H1 (cell line): ENCODE measurements around the gene ANKIB1. TPM values are rescaled to one million over a fixed set of nuclear protein-coding genes. Genes with fewer than 3 reads are reported as not detected.

Source experiments
- CTCF ChIA-PET: fragments of 300-600 bp; sonication (Branson Sonifier 250); formaldehyde crosslinking; loops from one replicate; lab custom pipeline; 2021; ENCODE audit not compliant: partially characterized antibody; lab: Charles Lee
- POLR2A ChIA-PET: fragments of 300-600 bp; sonication (Branson Sonifier 250); formaldehyde crosslinking; loops from one replicate; lab custom pipeline; 2021; ENCODE audit warnings: inconsistent platforms; ENCODE audit not compliant: partially characterized antibody; lab: Charles Lee
- DNase-seq, 2 experiments: peaks; one replicate each; pipeline versions ENCODE4 v3.0.0 to v3.0.0-alpha.2; 2010 to 2022; ENCODE audit warnings: low spot score in 2 of 2, low read depth in 1 of 2, mixed read lengths in 1 of 2
- FAIRE-seq: peaks from 2 replicates; lab custom pipeline; 2011; peaks lifted over from hg19 to GRCh38; lab: Jason Lieb, UNC
- H2AFZ ChIP-seq: 2 replicates; pipeline ENCODE4 v1.8.1; 2012; ENCODE audit warnings: low read length, inconsistent platforms
- H2AK5ac ChIP-seq: 2 replicates; pipeline ENCODE4 v1.6.1; 2013; ENCODE audit warnings: low read depth, low read length
- H2BK120ac ChIP-seq: replicated peaks from 2 replicates; pipeline ENCODE3; 2013; ENCODE audit warnings: low read depth, low read length, inconsistent platforms
- H2BK12ac ChIP-seq: 2 replicates; pipeline ENCODE4 v1.6.1; 2013; ENCODE audit warnings: low read depth, low read length
- H2BK15ac ChIP-seq: 2 replicates; pipeline ENCODE4 v1.6.1; 2013; ENCODE audit warnings: low read length
- H2BK20ac ChIP-seq: 2 replicates; pipeline ENCODE4 v1.6.1; 2013; ENCODE audit warnings: low read length
- H2BK5ac ChIP-seq: 2 replicates; pipeline ENCODE4 v1.6.1; 2013; ENCODE audit warnings: low read depth, low read length
- H3K14ac ChIP-seq: 2 replicates; pipeline ENCODE4 v1.6.1; 2013; ENCODE audit warnings: inconsistent platforms; ENCODE audit not compliant: insufficient read length
- H3K18ac ChIP-seq: 2 replicates; pipeline ENCODE4 v1.6.1; 2013; ENCODE audit warnings: low read length; ENCODE audit errors: extremely low read depth
- H3K23ac ChIP-seq: 2 replicates; pipeline ENCODE4 v1.6.1; 2013; ENCODE audit warnings: inconsistent platforms; ENCODE audit not compliant: insufficient read length
- H3K23me2 ChIP-seq: 2 replicates; pipeline ENCODE4 v1.6.1; 2013; ENCODE audit warnings: low read depth, low read length
- H3K27ac ChIP-seq: 2 replicates; pipeline ENCODE4 v1.6.1; 2011; ENCODE audit warnings: low read depth, low read length, inconsistent platforms
- H3K27me3 ChIP-seq, 4 experiments: replicated peaks in 1 of 4; 1 replicate in 1 of 4; 2 replicates in 3 of 4; pipeline versions ENCODE4 v1.6.1 to v1.8.1; 2011 to 2013; ENCODE audit warnings: low read length in 3 of 4, mild to moderate bottlenecking in 3 of 4, inconsistent platforms in 2 of 4, mixed read lengths in 2 of 4, moderate library complexity in 1 of 4; ENCODE audit not compliant: control insufficient read depth in 3 of 4, insufficient read depth in 3 of 4; ENCODE audit errors: extremely low read depth in 1 of 4
- H3K36me3 ChIP-seq, 4 experiments: 2 replicates each; pipeline versions ENCODE4 v1.6.1 to v1.8.1; 2011 to 2013; ENCODE audit warnings: mild to moderate bottlenecking in 4 of 4, low read length in 3 of 4, moderate library complexity in 2 of 4, control low read depth in 1 of 4, inconsistent platforms in 1 of 4; ENCODE audit not compliant: insufficient read depth in 4 of 4, control insufficient read depth in 2 of 4
- H3K4ac ChIP-seq: replicated peaks from 2 replicates; pipeline ENCODE3; 2013; ENCODE audit warnings: low read length, low read depth, mixed read lengths, inconsistent platforms; ENCODE audit not compliant: insufficient read length
- H3K4me1 ChIP-seq, 4 experiments: replicated peaks in 1 of 4; 1 replicate in 1 of 4; 2 replicates in 3 of 4; pipeline versions ENCODE4 v1.6.1 to v1.8.1; 2011 to 2013; ENCODE audit warnings: low read length in 3 of 4, inconsistent platforms in 2 of 4, mixed read lengths in 1 of 4; ENCODE audit not compliant: insufficient read depth in 4 of 4, control insufficient read depth in 3 of 4
- H3K4me2 ChIP-seq, 2 experiments: 2 replicates each; pipeline versions ENCODE4 v1.6.1 to v1.8.1; 2011 to 2013; ENCODE audit warnings: low read depth in 2 of 2, low read length in 2 of 2, control low read depth in 1 of 2, inconsistent platforms in 1 of 2, mild to moderate bottlenecking in 1 of 2; ENCODE audit not compliant: insufficient read depth in 1 of 2
- H3K4me3 ChIP-seq, 4 experiments: fragments of 200-600, 300-600 bp in 1 of 4; sonication (generic), shearing (Covaris generic), sonication (Bioruptor Twin) in 1 of 4; 2 replicates each; pipeline versions ENCODE4 v1.5.1 to v1.8.1; 2011 to 2016; ENCODE audit warnings: low read length in 4 of 4, low read depth in 3 of 4, control low read depth in 2 of 4, inconsistent platforms in 2 of 4, mild to moderate bottlenecking in 2 of 4, mixed read lengths in 1 of 4, moderate library complexity in 1 of 4; ENCODE audit not compliant: insufficient read depth in 2 of 4; ENCODE audit errors: extremely low read depth in 1 of 4
- H3K56ac ChIP-seq: replicated peaks from 2 replicates; pipeline ENCODE3; 2013; ENCODE audit warnings: low read depth, mild to moderate bottlenecking, mixed read lengths, low read length, inconsistent platforms; ENCODE audit not compliant: insufficient read length
- H3K79me1 ChIP-seq: 2 replicates; pipeline ENCODE4 v1.6.1; 2013; ENCODE audit warnings: low read depth, low read length, control low read depth
- H3K79me2 ChIP-seq, 2 experiments: 2 replicates each; pipeline versions ENCODE4 v1.6.1 to v1.8.1; 2012 to 2013; ENCODE audit warnings: low read length in 2 of 2, mild to moderate bottlenecking in 2 of 2, inconsistent platforms in 1 of 2; ENCODE audit not compliant: insufficient read depth in 2 of 2, control insufficient read depth in 1 of 2
- H3K9ac ChIP-seq, 4 experiments: replicated peaks in 1 of 4; 1 replicate in 1 of 4; 2 replicates in 3 of 4; pipeline versions ENCODE4 v1.6.1 to v1.8.1; 2011 to 2013; ENCODE audit warnings: low read depth in 3 of 4, low read length in 3 of 4, control low read depth in 2 of 4, mild to moderate bottlenecking in 2 of 4, moderate library complexity in 2 of 4, inconsistent platforms in 1 of 4; ENCODE audit errors: extremely low read depth in 1 of 4
- H3K9me3 ChIP-seq, 2 experiments: 2 replicates each; pipeline versions ENCODE4 v1.6.1 to v1.8.1; 2012 to 2013; ENCODE audit warnings: mild to moderate bottlenecking in 2 of 2, moderate library complexity in 2 of 2, control low read depth in 1 of 2, inconsistent platforms in 1 of 2, low read depth in 1 of 2, low read length in 1 of 2, mixed read lengths in 1 of 2; ENCODE audit not compliant: insufficient read depth in 2 of 2
- H4K20me1 ChIP-seq, 2 experiments: replicated peaks in 1 of 2; 2 replicates each; pipeline versions ENCODE3 to v1.8.1; 2011 to 2013; ENCODE audit warnings: inconsistent platforms in 2 of 2, low read length in 2 of 2, mild to moderate bottlenecking in 1 of 2; ENCODE audit not compliant: insufficient read depth in 2 of 2, control insufficient read depth in 1 of 2
- H4K5ac ChIP-seq: 2 replicates; pipeline ENCODE4 v1.6.1; 2013; ENCODE audit warnings: low read length, low read depth, mixed read lengths, inconsistent platforms; ENCODE audit not compliant: insufficient read length
- H4K8ac ChIP-seq: 2 replicates; pipeline ENCODE4 v1.8.0; 2013; ENCODE audit warnings: mild to moderate bottlenecking, moderate library complexity, low read length, inconsistent platforms; ENCODE audit not compliant: insufficient read depth; ENCODE audit errors: extremely low read depth
- H4K91ac ChIP-seq: replicated peaks from 2 replicates; pipeline ENCODE3; 2013; ENCODE audit warnings: low read length, mixed read lengths, inconsistent platforms; ENCODE audit not compliant: insufficient read length
- CBX8 ChIP-seq: fragments of 300-800, 300-1000 bp; sonication (generic); IDR thresholded peaks from 2 replicates; pipeline ENCODE4 v1.7.1; 2016; ENCODE audit warnings: low read depth, low read length, borderline replicate concordance
- CEBPB ChIP-seq: IDR thresholded peaks from 2 replicates; pipeline ENCODE4 v1.6.1; 2012; ENCODE audit warnings: low read depth, low read length
- CHD2 ChIP-seq: IDR thresholded peaks from 2 replicates; pipeline ENCODE4 v1.6.1; 2012; ENCODE audit warnings: low read length, improper control_type of control experiment
- JUND ChIP-seq: IDR thresholded peaks from 2 replicates; pipeline ENCODE4 v1.6.1; 2011; ENCODE audit warnings: mild to moderate bottlenecking, improper control_type of control experiment, low read length
- KDM1A ChIP-seq: fragments of 200-600, 300-600 bp; sonication (generic); IDR thresholded peaks from 2 replicates; pipeline ENCODE4 v1.7.1; 2016; ENCODE audit warnings: mild to moderate bottlenecking, low read length, borderline replicate concordance
- NANOG ChIP-seq: IDR thresholded peaks from 2 replicates; pipeline ENCODE4 v1.6.1; 2011; ENCODE audit warnings: low read length, low read depth, mild to moderate bottlenecking, inconsistent platforms; ENCODE audit not compliant: insufficient read depth, poor library complexity, severe bottlenecking
- TCF12 ChIP-seq: IDR thresholded peaks from 2 replicates; pipeline ENCODE4 v1.6.1; 2011; ENCODE audit warnings: low read depth, mild to moderate bottlenecking, low read length
- WGBS, 2 experiments: shearing (Covaris generic) in 1 of 2; methylation state at CpG; one replicate each; pipeline versions ENCODE4 v1.1.6 to v1.1.7; 2013 to 2015; ENCODE audit warnings: low lambda C conversion rate in 2 of 2, mixed read lengths in 2 of 2, inconsistent platforms in 1 of 2, low coverage in 1 of 2, missing lambda C conversion rate in 1 of 2; ENCODE audit not compliant: insufficient replicate concordance in 2 of 2, insufficient coverage in 1 of 2, insufficient read length in 1 of 2; ENCODE audit errors: extremely low coverage in 1 of 2, missing lambda C conversion rate in 1 of 2; 5-methylcytosine and 5-hydroxymethylcytosine counted together
- polyA plus RNA-seq, 7 experiments: library from polyadenylated mRNA; depleted of rRNA in 3 of 7; stranded (reverse) in 5 of 7; unstranded in 2 of 7; fragments of >200 nt in 5 of 7; fragments of 200-250 nt in 2 of 7; gene quantifications; 1 replicate in 5 of 7; 2 replicates in 1 of 7; 4 replicates in 1 of 7; pipeline versions ENCODE4 v1.2.1 to v1.2.3, GENCODE V29; 2011 to 2013; ENCODE audit warnings: missing spikeins in 2 of 7, mixed read lengths in 2 of 7
- total RNA-seq: library from RNA; stranded (reverse); fragmentation: NEBNext Ultra II Directional; extraction: Animal tissue kit (Norgen Biotek cat#: 25700); gene quantifications from 2 replicates; pipeline ENCODE4 v1.2.1, GENCODE V29; 2021

The ANKIB1 gene
- total and polyA plus RNA-seq, 2 of the 8 experiments (the other 6 are each of a cell fraction or from before 2014, with no cell fraction given), result 19.2 to 43.0 TPM

DNA sequence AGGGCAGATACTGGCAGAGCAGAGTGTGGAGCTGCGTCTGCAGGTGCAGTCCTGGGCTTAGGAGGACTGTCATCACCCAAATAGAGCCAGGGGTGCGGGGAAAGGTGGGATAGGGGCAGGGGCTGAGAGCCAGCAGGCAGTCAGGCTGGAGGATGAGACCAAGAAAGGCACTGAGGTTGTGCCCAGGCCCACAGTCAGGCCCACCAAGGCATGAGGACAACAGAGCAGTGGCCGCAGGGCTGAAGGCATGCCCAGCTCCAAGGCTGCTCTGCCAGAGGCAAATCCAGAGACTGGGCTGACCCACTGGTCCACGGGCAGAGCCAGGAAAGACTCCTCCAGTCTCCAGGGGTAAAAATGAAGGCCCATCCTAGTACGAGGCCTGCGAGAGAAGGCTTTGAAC, 177.2 kb downstream of the ANKIB1 start:
- H3K14ac ChIP-seq, result no peak overlapping the region
- peaks cover 5% of the 10 kb centered on the region; the same call in 1 of the 2 replicates for H3K23me2 ChIP-seq
- no peak overlapping the region for H2BK5ac ChIP-seq
- H3K23ac ChIP-seq, result no peak overlapping the region
- peaks cover 0 to 3% (median 0%) of the 10 kb centered on the region in 4 experiments; a peak in 3 of 7 replicates for H3K4me1 ChIP-seq
- POLR2A ChIA-PET, result interaction anchor here (0.8 to 2.3 kb wide), 2 partner anchors 10 to 24 kb away, joined by 3 to 7 read pairs; partner anchors contain the start of gene GATAD1
- DNase-seq, result no peak
- peaks cover 0 to 3% of the 10 kb centered on the region in 2 experiments for H4K20me1 ChIP-seq
- H3K27ac ChIP-seq, result no peak overlapping the region
- no peak overlapping the region for H3K4ac ChIP-seq
- H2AFZ ChIP-seq, result no peak overlapping the region
- TF ChIP-seq CHD2, result no peak
- no peak for TF ChIP-seq CBX8
- TF ChIP-seq NANOG, result no peak
- TF ChIP-seq TCF12, result no peak
- TF ChIP-seq JUND, result no peak
- no peak for TF ChIP-seq KDM1A
- TF ChIP-seq CEBPB, result no peak
- no peak overlapping the region for H4K91ac ChIP-seq
- no peak overlapping the region for H4K8ac ChIP-seq
- WGBS, 2 experiments, result 95% methylated on average over 6 of the region's 6 CpGs; no CpG with 5 or more reads in 1 of the 2 experiments
- no peak overlapping the region for H3K18ac ChIP-seq
- H3K36me3 ChIP-seq, result no peaks in the 10 kb centered on the region
- H2BK20ac ChIP-seq, result no peak overlapping the region
- no peaks in the 10 kb centered on the region for H3K9me3 ChIP-seq
- no peak for FAIRE-seq
- H3K4me2 ChIP-seq, result no peak overlapping the region; a peak in 1 of 4 replicates
- H2BK120ac ChIP-seq, result no peak overlapping the region
- no peak overlapping the region for H2BK12ac ChIP-seq
- no peak overlapping the region for H3K4me3 ChIP-seq
- no peak overlapping the region for H3K56ac ChIP-seq
- no peak overlapping the region for H2AK5ac ChIP-seq
- no peak overlapping the region for H2BK15ac ChIP-seq
- CTCF ChIA-PET, result interaction anchor here (1.1 to 10.9 kb wide), 6 partner anchors 9 to 38 kb away, joined by 3 to 159 read pairs (median 12); partner anchors contain the start of gene GATAD1
- no peaks in the 10 kb centered on the region for H3K79me2 ChIP-seq
- H3K79me1 ChIP-seq, result no peaks in the 10 kb centered on the region
- H3K9ac ChIP-seq, result no peak overlapping the region
- H4K5ac ChIP-seq, result no peak overlapping the region
- H3K27me3 ChIP-seq, result peaks cover 0 to 2% (median 0%) of the 10 kb centered on the region in 4 experiments; a peak in 2 of 7 replicates
